GM18502 (cell line): ENCODE results near the gene ARF1.

Experiments used
- ATAC-seq: cut with Tn5 transposase; IDR thresholded peaks from one replicate; pipeline ENCODE4 v1.9.1; 2021; ENCODE audit warnings: mild to moderate bottlenecking; ENCODE audit not compliant: unreplicated experiment, poor library complexity

The ARF1 gene

GRCh38 chr1:228112617-228113016, 30.1 kb downstream of the ARF1 start:
- no peak for ATAC-seq

GRCh38 chr1:228114827-228115226, 32.3 kb downstream of the ARF1 start:
- no peak for ATAC-seq

GRCh38 chr1:228117335-228117734, 34.8 kb downstream of the ARF1 start:
- ATAC-seq, result no peak

GRCh38 chr1:228118040-228118439, 35.5 kb downstream of the ARF1 start:
- ATAC-seq, result no peak

- no peak for ATAC-seq
These were observed 37.8 kb downstream of the ARF1 start for GRCh38 chr1:228120351-228120750.

- ATAC-seq, result no peak
These were observed 38.5 kb downstream of the ARF1 start for GRCh38 chr1:228120857-228121489.

GRCh38 chr1:228122921-228123441, 40.5 kb downstream of the ARF1 start:
- no peak for ATAC-seq

- no peak for ATAC-seq
These were observed 41.0 kb downstream of the ARF1 start for GRCh38 chr1:228123505-228123904.

GRCh38 chr1:228125185-228125584, 42.7 kb downstream of the ARF1 start:
- ATAC-seq, result no peak

- ATAC-seq, result no peak
These were observed 49.3 kb downstream of the ARF1 start for GRCh38 chr1:228131766-228132165.

GRCh38 chr1:228134591-228134990, 52.1 kb downstream of the ARF1 start:
- ATAC-seq, result no peak

- ATAC-seq, result no peak
These were observed 54.4 kb downstream of the ARF1 start for GRCh38 chr1:228136901-228137300.

- no peak for ATAC-seq
These were observed 57.0 kb downstream of the ARF1 start for GRCh38 chr1:228139406-228139930.

GRCh38 chr1:228139931-228140723, 57.6 kb downstream of the ARF1 start, which contains the start of gene GUK1:
TSS of gene GUK1 (plus strand) at chr1:228140279. CDS start at chr1:228140303, 24 bp downstream.
- peak; percentile 94 for ATAC-seq

- no peak for ATAC-seq
These were observed 58.3 kb downstream of the ARF1 start for GRCh38 chr1:228140724-228141225.

GRCh38 chr1:228141226-228142044, 58.9 kb downstream of the ARF1 start:
- ATAC-seq, result no peak

GRCh38 chr1:228142155-228142691, 59.7 kb downstream of the ARF1 start:
- ATAC-seq, result no peak

- ATAC-seq, result no peak
These were observed 60.2 kb downstream of the ARF1 start for GRCh38 chr1:228142701-228143136.

GRCh38 chr1:228143480-228144192, 61.1 kb downstream of the ARF1 start:
- ATAC-seq, result no peak
